GM12891 (cell line): Measurements from ENCODE around the gene TTC28.
"Not testable (repeated sequence)": the region's sequence is repeated elsewhere in the genome, so short reads cannot be mapped to it uniquely, and the experiment has no call there.

Source experiments
- PAX5 ChIP-seq: IDR thresholded peaks from 2 replicates; pipeline ENCODE4 v1.6.1; 2011; ENCODE audit warnings: low read length, moderate library complexity, mild to moderate bottlenecking; ENCODE audit not compliant: insufficient read depth, severe bottlenecking
- POLR2A ChIP-seq: IDR thresholded peaks from 2 replicates; pipeline ENCODE4 v1.6.1; 2011; ENCODE audit warnings: low read depth, low read length, control low read depth
- POLR2AphosphoS5 ChIP-seq: IDR thresholded peaks from 2 replicates; pipeline ENCODE4 v1.6.1; 2011; ENCODE audit warnings: low read depth, low read length, control low read depth
- POU2F2 ChIP-seq: IDR thresholded peaks from 2 replicates; pipeline ENCODE4 v1.6.1; 2011; ENCODE audit warnings: low read depth, mild to moderate bottlenecking, control low read depth, low read length, moderate library complexity
- SPI1 ChIP-seq: IDR thresholded peaks from 2 replicates; pipeline ENCODE4 v1.6.1; 2011; ENCODE audit warnings: low read depth, low read length, control low read depth
- TAF1 ChIP-seq: IDR thresholded peaks from 2 replicates; pipeline ENCODE4 v1.6.1; 2011; ENCODE audit warnings: low read depth, low read length, control low read depth

DNA sequence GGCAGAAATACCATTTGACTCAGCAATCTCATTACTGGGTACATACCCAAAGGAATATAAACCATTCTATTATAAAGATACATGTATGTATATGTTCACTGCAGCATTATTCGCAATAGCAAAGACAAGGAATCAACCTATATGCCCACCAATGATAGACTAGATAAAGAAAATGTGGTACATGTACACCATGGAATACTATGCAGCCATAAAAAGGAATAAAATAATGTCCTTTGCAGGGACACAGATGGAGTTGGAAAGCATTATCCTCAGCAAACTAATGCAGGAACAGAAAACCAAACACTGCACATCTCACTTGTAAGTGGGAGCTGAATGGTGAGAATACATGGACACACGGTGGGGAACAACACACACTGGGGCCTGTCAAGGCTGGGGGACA, 167.3 kb downstream of the TTC28 start:
- not testable (repeated sequence) for TF ChIP-seq POLR2AphosphoS5, POLR2A, TAF1, SPI1, PAX5, POU2F2
